HAP-1 (cell line): Measurements from ENCODE around the gene ACACA.

Experiments used
- DNase-seq, 2 experiments: peaks; one replicate each; pipeline ENCODE4 v3.0.0-alpha.2; 2016 to 2020; ENCODE audit warnings: low spot score in 2 of 2
- H3K27me3 ChIP-seq: fragments of 250-450 bp; sonication (Bioruptor Pico); 2 replicates; pipeline ENCODE4 v1.5.1; 2020; ENCODE audit warnings: low read depth, mild to moderate bottlenecking, moderate library complexity
- H3K36me3 ChIP-seq: fragments of 250-450 bp; sonication (Bioruptor Pico); replicated peaks from 2 replicates; pipeline ENCODE4 v1.5.1; 2020; ENCODE audit warnings: mild to moderate bottlenecking
- H3K4me1 ChIP-seq: fragments of 250-450 bp; sonication (Bioruptor Pico); 2 replicates; pipeline ENCODE4 v1.5.1; 2020; ENCODE audit warnings: mild to moderate bottlenecking
- H3K4me3 ChIP-seq: fragments of 250-450 bp; sonication (Bioruptor Pico); 2 replicates; pipeline ENCODE4 v1.5.1; 2020; ENCODE audit warnings: mild to moderate bottlenecking, moderate library complexity
- H3K9me3 ChIP-seq: fragments of 250-450 bp; sonication (Bioruptor Pico); 2 replicates; pipeline ENCODE4 v1.5.1; 2020; ENCODE audit warnings: mild to moderate bottlenecking, moderate library complexity
- in situ Hi-C: fragments of 300-500 bp; cut with MboI; formaldehyde crosslinking; loops from 3 replicates; pipeline ENCODE4 v1.14.3; 2020; ENCODE audit warnings: low sequenced_read_pairs, inconsistent platforms, mixed read lengths

ACACA gene

DNA sequence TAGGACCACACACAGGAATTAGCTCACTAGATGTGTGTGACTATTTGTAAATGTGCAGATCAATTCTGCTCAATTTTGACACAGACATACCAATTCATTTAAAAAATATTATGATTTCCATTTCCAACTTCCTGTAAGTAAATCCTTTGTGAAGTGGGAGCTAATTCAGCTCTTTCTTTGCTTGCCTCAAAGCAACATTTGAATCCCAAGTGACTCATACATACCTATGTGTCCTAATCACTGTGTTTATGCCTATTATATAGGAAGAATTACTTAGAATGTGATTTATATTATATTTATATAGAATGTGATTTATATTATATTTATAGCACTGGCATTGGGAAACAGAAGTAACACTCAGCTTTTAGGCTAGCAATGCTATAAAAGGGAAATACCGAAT lies 226.7 kb downstream of the ACACA start:
- peaks cover 45% of the 10 kb centered on the region for H3K36me3 ChIP-seq
- no peak for DNase-seq
- in situ Hi-C loops = loop anchor here (10.0 kb wide), 1 partner anchor 555 kb away; no protein-coding TSS in a partner anchor
- no peaks in the 10 kb centered on the region for H3K9me3 ChIP-seq
- H3K27me3 ChIP-seq = no peaks in the 10 kb centered on the region
- H3K4me1 ChIP-seq = no peaks in the 10 kb centered on the region
- no peak overlapping the region for H3K4me3 ChIP-seq

DNA sequence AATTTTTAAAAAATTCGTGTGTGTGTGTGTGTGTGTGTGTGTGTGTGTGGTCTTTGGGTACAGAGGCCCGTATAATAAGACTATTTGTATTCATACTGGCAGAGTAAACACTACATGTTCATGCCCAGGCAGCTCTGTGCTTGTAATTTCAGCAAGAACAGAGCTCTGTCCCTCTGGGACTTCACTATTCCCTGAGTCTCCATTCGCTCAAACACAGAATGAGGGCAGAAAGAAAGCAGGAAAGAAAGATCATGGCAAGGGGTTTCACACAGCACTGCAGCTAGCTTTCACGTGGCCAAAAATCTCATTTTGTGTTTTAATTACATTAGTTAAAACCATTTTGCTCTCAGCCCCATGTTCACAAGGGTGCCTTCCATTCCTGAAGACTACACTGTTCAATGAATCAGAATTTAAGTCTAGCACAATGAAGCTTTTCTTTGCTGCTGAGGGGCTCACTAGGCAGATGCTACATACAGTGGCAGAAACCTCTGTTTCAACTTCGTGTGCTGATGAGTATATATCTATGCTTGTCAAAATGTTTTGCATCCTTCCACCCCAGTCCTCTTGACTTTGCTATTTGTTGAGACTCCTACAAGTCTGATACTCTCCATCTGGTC lies 229.3 kb downstream of the ACACA start:
- no peak overlapping the region for H3K4me3 ChIP-seq
- peaks cover 40% of the 10 kb centered on the region for H3K36me3 ChIP-seq
- no peaks in the 10 kb centered on the region for H3K9me3 ChIP-seq
- no peak for DNase-seq
- H3K27me3 ChIP-seq = no peaks in the 10 kb centered on the region
- in situ Hi-C loops = loop anchor here (10.0 kb wide), 1 partner anchor 553 kb away; no protein-coding TSS in a partner anchor
- H3K4me1 ChIP-seq = peaks cover 11% of the 10 kb centered on the region

DNA sequence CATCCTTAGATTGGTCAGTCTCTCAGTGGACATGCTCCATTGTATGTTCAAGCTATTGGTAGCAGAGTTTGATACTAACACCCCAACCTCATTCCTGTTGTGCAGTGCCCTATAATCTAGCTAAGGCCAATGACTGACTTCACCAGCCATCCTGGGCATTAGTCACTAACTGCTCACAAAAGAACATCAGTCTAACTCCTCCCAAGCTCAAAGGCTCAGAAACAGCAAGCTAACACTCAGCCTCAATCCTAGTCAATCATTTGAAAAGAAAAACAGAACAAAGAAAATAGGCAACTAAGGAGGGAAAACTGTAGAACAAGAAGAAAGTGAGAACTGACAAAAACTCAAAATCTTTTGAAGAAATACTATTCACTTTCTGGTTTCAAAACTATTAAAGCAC lies 229.9 kb downstream of the ACACA start:
- no peak overlapping the region for H3K4me3 ChIP-seq
- peaks cover 40% of the 10 kb centered on the region for H3K36me3 ChIP-seq
- no peaks in the 10 kb centered on the region for H3K27me3 ChIP-seq
- in situ Hi-C loops = loop anchor here (10.0 kb wide), 1 partner anchor 552 kb away; no protein-coding TSS in a partner anchor
- H3K4me1 ChIP-seq = peaks cover 17% of the 10 kb centered on the region
- H3K9me3 ChIP-seq = no peaks in the 10 kb centered on the region
- no peak for DNase-seq

DNA sequence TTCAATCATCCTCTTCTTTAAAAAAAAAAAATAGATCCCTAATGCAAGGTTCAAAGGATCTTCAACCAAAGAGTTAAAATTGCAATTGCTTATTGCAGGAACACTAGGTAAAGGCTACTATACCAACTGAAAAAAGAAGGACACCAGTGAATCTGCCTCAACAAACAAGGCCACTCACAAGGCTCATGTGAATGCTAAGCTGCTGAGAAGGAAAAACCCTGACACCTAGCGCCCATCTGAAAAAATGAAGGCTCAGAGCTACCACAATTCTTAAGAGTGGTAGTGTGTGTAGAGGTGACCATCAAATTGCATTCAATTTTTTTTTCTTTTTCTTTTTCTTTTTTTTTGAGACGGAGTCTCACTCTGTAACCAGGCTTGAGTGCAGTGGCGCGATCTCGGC lies 232.4 kb downstream of the ACACA start:
- H3K36me3 ChIP-seq = peaks cover 24% of the 10 kb centered on the region

DNA sequence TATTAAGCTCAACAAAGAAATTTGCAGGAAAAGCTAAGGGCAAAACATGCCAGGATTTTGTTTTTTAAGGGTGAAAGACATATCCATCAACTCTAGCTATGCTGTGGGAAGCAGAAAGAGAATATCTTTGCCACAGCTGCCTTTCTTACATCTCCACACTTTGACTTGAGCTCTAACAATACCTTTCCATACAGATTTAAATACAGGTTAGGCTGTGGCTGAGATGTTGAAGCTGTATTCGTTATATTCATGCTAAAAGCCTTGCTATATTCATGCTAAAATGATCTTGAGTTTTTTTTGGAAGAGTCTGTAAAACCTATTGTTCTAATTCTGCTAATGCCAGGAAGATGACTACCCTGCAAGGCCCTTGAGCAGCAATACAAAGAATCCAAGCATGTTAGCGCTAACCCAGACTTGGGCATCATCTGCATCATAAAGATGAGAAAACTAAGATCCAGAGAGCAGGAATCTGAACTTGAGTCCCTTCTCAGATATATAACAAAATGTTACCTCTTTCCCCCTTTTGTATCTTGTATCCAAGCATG lies 235.7 kb downstream of the ACACA start:
- Histone ChIP-seq H3K4me3 (no peak overlapping the region), H3K36me3 (no peaks in the 10 kb centered on the region; the same call in 1 of the 2 replicates), H3K27me3 (no peaks in the 10 kb centered on the region), H3K4me1 (peaks cover 49% of the 10 kb centered on the region), H3K9me3 (no peaks in the 10 kb centered on the region)
- peak; percentile 71 to 97 for DNase-seq
- in situ Hi-C loops = loop anchor here (10.0 kb wide), 1 partner anchor 546 kb away; no protein-coding TSS in a partner anchor

More for the DNA sequence above, 232.4 kb downstream of the ACACA start:
- no peaks in the 10 kb centered on the region for H3K27me3 ChIP-seq
- peak; percentile 62 to 76 for DNase-seq
- in situ Hi-C loops = loop anchor here (10.0 kb wide), 1 partner anchor 549 kb away; no protein-coding TSS in a partner anchor
- H3K4me1 ChIP-seq = peaks cover 40% of the 10 kb centered on the region
- H3K4me3 ChIP-seq = no peak overlapping the region
- no peaks in the 10 kb centered on the region for H3K9me3 ChIP-seq

DNA sequence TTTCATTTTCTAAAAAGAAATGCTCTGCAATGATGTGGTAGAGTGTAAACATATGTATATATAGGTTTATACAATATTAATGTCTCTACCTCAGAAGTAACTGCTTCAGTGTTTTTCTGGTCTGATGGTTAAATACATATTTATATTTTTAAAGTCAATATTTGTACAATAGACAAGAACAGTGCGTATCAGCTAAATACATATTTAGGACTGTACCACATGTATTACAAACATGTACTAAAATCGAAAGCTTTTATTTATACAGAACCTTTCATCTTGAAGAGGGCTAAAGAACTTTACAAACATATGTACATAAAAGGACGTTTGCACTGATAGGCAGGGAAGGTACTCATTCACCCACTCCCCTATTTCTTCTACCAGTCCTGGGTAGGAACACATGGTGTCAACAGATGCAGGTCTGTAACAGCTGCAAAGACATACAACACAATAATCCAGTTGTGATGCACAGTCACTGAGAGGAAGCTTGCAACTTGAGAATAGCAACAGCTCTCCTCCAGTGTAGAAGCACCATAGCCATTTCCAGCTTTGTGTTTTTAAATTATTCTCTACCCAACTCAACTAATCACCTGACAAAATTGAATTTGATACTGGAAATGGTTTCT lies 237.8 kb downstream of the ACACA start:
- no peaks in the 10 kb centered on the region for H3K36me3 ChIP-seq
- H3K4me1 ChIP-seq = peaks cover 49% of the 10 kb centered on the region
- in situ Hi-C loops = no loop called here

DNA sequence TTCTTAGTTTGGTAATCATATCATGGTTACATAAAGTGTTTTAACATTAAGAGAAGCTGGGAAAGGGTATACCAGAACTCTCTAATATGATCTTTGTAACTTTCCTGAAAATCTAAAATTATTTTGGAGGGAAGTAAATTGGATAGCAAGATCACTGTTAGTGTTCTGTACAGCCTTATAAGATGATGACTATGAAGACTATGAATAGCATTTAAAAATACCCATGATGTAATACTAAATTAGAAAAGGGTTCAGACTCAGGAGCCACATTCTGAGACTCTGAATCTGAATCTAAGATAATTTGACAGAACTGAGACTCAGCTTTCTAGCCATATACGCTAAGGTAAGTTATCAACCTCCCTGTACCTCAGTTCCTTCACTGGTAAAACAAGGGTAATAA lies 238.9 kb downstream of the ACACA start:
- DNase-seq = no peak
- Histone ChIP-seq H3K36me3 (no peaks in the 10 kb centered on the region), H3K27me3 (no peaks in the 10 kb centered on the region), H3K9me3 (no peaks in the 10 kb centered on the region), H3K4me1 (peaks cover 42% of the 10 kb centered on the region), H3K4me3 (no peak overlapping the region)
- in situ Hi-C loops = no loop called here

More for the DNA sequence above, 237.8 kb downstream of the ACACA start:
- Histone ChIP-seq H3K27me3 (no peaks in the 10 kb centered on the region), H3K4me3 (no peak overlapping the region), H3K9me3 (no peaks in the 10 kb centered on the region)
- no peak for DNase-seq

DNA sequence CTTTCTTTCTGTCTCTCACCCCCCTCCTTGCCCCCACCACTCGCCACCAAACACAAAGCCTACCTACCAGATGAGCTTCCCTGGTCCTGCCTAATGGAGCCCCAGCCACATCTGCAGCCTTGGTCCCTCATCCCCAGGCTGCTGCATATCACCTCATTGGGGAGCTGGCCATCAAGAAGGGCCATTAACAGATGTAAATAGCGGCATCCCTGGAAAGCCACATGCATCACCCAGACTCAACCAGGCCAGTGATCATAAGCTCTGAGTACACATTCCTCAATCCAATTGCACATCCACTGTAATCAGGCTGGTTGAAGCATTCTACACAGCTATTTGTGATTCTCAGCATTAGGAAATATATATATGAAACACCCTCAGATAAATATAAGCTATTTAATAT lies 242.6 kb downstream of the ACACA start:
- Histone ChIP-seq H3K36me3 (peaks cover 17% of the 10 kb centered on the region), H3K4me1 (peaks cover 7% of the 10 kb centered on the region)
- in situ Hi-C loops = no loop called here

DNA sequence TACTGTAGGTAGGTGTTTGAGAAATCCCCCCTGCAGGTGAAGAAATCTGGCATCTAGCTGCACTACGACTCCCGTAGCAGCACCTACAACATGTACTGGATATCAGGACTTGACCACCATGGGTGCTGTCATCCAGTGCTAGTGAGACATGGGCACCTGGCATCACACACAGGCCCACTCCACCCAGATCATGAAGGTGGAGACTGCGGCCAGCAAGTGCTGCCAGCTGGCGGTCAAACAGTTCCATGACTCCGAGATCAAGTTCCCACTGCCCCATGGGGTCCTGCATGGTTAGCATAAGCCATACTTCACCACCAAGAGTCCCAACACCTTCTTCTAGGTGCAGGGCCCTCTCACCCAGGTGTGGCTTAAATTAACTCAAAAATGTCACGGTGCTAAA lies 243.8 kb downstream of the ACACA start:
- Histone ChIP-seq H3K27me3 (no peaks in the 10 kb centered on the region), H3K4me1 (peaks cover under 1% of the 10 kb centered on the region; the same call in 1 of the 2 replicates), H3K36me3 (peaks cover 17% of the 10 kb centered on the region), H3K4me3 (no peak overlapping the region), H3K9me3 (no peaks in the 10 kb centered on the region)
- DNase-seq = no peak
- in situ Hi-C loops = no loop called here

More for the DNA sequence above, 242.6 kb downstream of the ACACA start:
- no peak for DNase-seq
- H3K4me3 ChIP-seq = no peak overlapping the region
- no peaks in the 10 kb centered on the region for H3K27me3 ChIP-seq
- no peaks in the 10 kb centered on the region for H3K9me3 ChIP-seq

DNA sequence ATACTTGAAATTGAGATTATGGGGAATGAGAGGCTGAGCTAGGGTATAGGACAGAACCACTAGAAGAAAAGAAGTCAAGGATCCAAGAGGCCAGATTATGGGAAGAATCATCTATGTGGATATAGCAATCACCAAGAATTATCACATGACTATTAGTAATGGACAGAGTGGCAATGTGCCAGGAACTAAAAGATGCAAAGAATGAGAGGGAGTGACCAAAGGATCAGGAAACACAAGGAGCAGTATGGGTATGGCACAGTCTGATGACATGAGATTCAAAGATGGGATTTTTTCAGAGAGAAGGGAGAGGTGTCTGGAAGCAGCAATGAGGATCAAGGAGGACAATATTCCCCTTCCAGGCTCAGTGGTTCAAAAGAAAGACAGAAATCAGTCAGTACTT lies 245.7 kb downstream of the ACACA start:
- no peak for DNase-seq
- H3K27me3 ChIP-seq = no peaks in the 10 kb centered on the region
- H3K4me1 ChIP-seq = no peaks in the 10 kb centered on the region
- no peaks in the 10 kb centered on the region for H3K9me3 ChIP-seq
- H3K4me3 ChIP-seq = no peak overlapping the region
- in situ Hi-C loops = no loop called here
- peaks cover 19% of the 10 kb centered on the region for H3K36me3 ChIP-seq

DNA sequence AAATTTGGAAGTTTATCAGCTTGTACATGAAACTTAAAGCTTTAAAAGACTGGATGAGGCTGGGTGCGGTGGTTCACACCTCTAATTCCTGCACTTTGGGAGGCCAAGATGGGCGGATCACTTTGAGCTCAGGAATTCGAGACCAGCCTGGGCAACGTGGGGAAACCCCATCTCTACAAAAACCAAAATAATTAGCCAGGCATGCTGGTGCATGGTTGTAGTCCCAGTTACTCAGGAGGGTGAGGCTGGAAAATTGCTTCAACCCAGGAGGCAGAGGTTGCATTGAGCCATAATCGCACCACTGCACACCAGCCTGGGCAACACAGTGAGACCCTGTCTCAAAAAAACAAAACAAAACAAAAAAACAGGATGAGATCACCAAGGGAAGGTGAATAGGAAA lies 248.3 kb downstream of the ACACA start:
- DNase-seq = no peak
- Histone ChIP-seq H3K36me3 (peaks cover 26% of the 10 kb centered on the region), H3K9me3 (no peaks in the 10 kb centered on the region), H3K4me3 (no peak overlapping the region), H3K27me3 (no peaks in the 10 kb centered on the region), H3K4me1 (no peaks in the 10 kb centered on the region)
- in situ Hi-C loops = no loop called here

DNA sequence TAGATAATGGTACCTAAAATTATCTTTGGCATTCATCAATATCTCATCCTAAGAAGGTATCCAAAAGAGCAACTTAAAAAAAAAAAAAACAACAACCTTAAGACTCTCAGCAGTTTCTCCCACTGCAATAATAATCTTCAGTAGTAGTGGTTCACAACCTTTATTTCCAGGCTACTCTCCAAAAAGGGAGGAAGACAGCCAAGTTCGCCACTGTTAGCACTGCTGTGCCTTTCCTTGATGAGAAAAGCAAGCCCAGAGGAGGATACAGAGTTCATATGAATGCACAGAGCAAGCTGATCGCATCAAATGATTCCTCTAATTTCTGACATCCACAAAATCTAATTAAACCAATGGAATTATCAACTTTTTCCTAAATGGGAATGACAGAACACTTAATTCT lies 258.5 kb downstream of the ACACA start:
- H3K9me3 ChIP-seq = no peaks in the 10 kb centered on the region
- peaks cover 4% of the 10 kb centered on the region; the same call in 1 of the 2 replicates for H3K36me3 ChIP-seq
- peaks cover 15% of the 10 kb centered on the region for H3K4me1 ChIP-seq
- DNase-seq = no peak
- no peak overlapping the region for H3K4me3 ChIP-seq
- in situ Hi-C loops = no loop called here
- no peaks in the 10 kb centered on the region for H3K27me3 ChIP-seq

DNA sequence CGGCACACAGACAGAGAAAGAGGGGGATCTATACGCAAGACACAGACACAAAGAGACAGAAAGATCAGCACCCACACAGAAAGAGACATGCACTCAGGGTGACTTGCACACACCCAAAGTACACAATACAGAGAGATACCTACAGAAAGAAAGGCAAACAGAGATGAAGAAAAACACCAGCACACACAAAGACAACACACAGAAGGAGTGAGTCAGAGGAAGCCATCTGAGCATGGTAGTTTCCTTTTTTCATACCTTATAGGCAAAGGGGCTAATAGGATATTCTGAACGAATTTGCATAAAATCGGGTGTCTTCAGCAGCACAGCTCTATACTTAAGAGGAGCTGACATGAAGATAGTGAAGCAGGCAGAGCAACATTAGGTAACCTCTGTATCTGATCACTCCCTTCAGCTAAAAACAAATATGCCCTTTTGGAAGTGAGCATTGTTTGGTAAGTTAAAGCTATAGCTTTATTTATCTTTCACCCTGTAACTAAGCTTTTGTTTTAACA lies 259.3 kb downstream of the ACACA start:
- Histone ChIP-seq H3K4me3 (no peak overlapping the region), H3K9me3 (no peaks in the 10 kb centered on the region), H3K36me3 (peaks cover 4% of the 10 kb centered on the region; the same call in 1 of the 2 replicates), H3K27me3 (no peaks in the 10 kb centered on the region), H3K4me1 (peaks cover 21% of the 10 kb centered on the region)
- DNase-seq = no peak
- in situ Hi-C loops = no loop called here
